Activated CD4-positive, alpha-beta T cell treated with anti-CD3 and anti-CD28 coated beads, Interleukin-2, amount 50 U/mL, for 24 hours (primary cell): ENCODE measurements around the gene HIPK2.
"Not testable (repeated sequence)": the region's sequence is repeated elsewhere in the genome, so short reads cannot be mapped to it uniquely, and the experiment has no call there.

Source experiments
- DNase-seq, 2 donors: peaks; one replicate each; pipeline ENCODE4 v3.0.0-alpha.2; 2020; ENCODE audit warnings: low read depth in 1 of 2, low spot score in 1 of 2

Gene HIPK2

GRCh38 chr7:139630643-139631519, 146.9 kb downstream of the HIPK2 start:
- DNase-seq = no peak

GRCh38 chr7:139629392-139630082, 148.3 kb downstream of the HIPK2 start:
- no peak for DNase-seq

GRCh38 chr7:139627831-139628230, 150.0 kb downstream of the HIPK2 start:
- no peak for DNase-seq

GRCh38 chr7:139626817-139627216, 151.0 kb downstream of the HIPK2 start:
- no peak for DNase-seq

- no peak for DNase-seq
Measured at GRCh38 chr7:139623518-139623917, 154.3 kb downstream of the HIPK2 start.

GRCh38 chr7:139620676-139621344, 157.0 kb downstream of the HIPK2 start:
- peak in 1 of 2 donors; percentile 47 for DNase-seq

- DNase-seq = no peak
Measured at GRCh38 chr7:139619367-139619657, 158.5 kb downstream of the HIPK2 start.

GRCh38 chr7:139618482-139619366, 159.1 kb downstream of the HIPK2 start:
- peak in 1 of 2 donors; percentile 27 for DNase-seq

GRCh38 chr7:139617074-139617473, 160.7 kb downstream of the HIPK2 start:
- no peak for DNase-seq

GRCh38 chr7:139614886-139615285, 162.9 kb downstream of the HIPK2 start:
- DNase-seq = no peak

GRCh38 chr7:139613971-139614411, 163.8 kb downstream of the HIPK2 start:
- no peak for DNase-seq

GRCh38 chr7:139611556-139611955, 166.2 kb downstream of the HIPK2 start:
- not testable (repeated sequence) for DNase-seq

GRCh38 chr7:139610595-139610994, 167.2 kb downstream of the HIPK2 start:
- DNase-seq = no peak

- DNase-seq = no peak
Measured at GRCh38 chr7:139603896-139604295, 173.9 kb downstream of the HIPK2 start.

- no peak for DNase-seq
Measured at GRCh38 chr7:139603282-139603681, 174.5 kb downstream of the HIPK2 start.

GRCh38 chr7:139602143-139602722, 175.6 kb downstream of the HIPK2 start:
- DNase-seq = no peak

GRCh38 chr7:139601176-139601575, 176.6 kb downstream of the HIPK2 start:
- DNase-seq = no peak

GRCh38 chr7:139600306-139600705, 177.5 kb downstream of the HIPK2 start:
- DNase-seq = no peak

- no peak for DNase-seq
Measured at GRCh38 chr7:139598642-139599041, 179.2 kb downstream of the HIPK2 start.

- DNase-seq = no peak
Measured at GRCh38 chr7:139597028-139597427, 180.8 kb downstream of the HIPK2 start.

GRCh38 chr7:139596626-139597025, 181.2 kb downstream of the HIPK2 start:
- DNase-seq = no peak
